Muscle of back (tissue), 11 donors: Measurements from ENCODE around the gene RPS27A. TPM values are rescaled to one million over a fixed set of nuclear protein-coding genes. Genes with fewer than 3 reads are reported as not detected.
"Not testable (repeated sequence)": the region's sequence is repeated elsewhere in the genome, so short reads cannot be mapped to it uniquely, and the experiment has no call there.

Experiments
- DNase-seq, 3 donors: peaks; one replicate each; pipeline versions ENCODE4 v3.0.0 to v3.0.0-alpha.2; 2013
- polyA plus RNA-seq, 10 donors: library from polyadenylated mRNA; unstranded; fragments of 120-200 nt; gene quantifications; one replicate each; pipeline ENCODE4 v1.2.1, GENCODE V29; 2013; ENCODE audit not compliant: insufficient read length in 10 of 10

Gene RPS27A
- polyA plus RNA-seq, 10 donors = 1,691 to 2,558 (median 2,142) TPM

DNA sequence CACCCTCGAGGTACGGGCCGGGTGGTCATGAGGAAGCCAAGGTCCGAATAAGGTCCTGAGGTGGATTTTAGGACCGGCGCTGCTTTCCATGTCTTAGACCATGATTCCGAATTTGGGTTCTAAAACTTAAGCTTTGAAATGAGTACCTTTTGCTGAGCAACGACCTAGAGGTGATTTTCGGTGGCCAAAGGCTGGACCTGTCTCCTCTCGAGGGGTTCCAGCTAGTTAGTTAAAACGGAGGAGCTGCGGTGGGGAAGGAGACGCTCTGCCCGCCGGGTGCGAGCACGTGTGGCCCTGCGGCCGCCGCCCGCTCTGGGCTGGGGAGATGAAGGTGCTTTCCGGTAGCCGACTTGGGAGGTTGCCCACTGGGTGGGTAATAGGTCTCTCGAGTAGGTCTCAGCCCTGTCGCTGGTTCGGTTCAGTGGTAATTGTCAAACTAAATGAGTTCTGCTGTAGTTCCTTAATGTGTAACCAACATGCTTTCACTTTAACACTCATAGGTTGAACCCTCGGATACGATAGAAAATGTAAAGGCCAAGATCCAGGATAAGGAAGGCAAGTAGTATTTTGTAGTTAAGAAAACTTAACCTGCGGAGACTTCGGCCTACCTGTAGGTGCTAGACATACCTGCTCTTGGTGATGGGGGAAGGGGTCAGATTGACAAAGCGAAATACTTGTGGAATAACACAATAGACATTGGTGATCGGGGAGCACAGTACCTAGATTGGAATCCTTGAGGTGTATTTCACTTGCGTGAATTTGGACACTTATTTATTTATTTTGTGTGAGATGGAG lies 572 bp downstream of the RPS27A start:
- peak in 2 of 3 donors; percentile 31 to 64 for DNase-seq

DNA sequence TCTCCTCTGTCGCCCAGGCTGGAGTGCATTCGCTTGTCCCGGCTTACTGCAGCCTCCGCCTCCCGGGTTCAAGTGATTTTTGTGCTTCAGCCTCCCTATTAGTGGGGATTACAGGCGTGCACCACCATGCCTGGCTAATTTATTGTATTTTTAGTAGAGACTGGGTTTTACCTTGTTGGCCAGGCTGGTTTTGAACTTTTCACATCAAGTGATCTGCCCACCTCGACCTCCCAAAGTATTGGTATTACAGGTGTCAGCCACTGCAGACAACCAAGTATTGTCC lies 1.1 kb downstream of the RPS27A start:
- no peak for DNase-seq

DNA sequence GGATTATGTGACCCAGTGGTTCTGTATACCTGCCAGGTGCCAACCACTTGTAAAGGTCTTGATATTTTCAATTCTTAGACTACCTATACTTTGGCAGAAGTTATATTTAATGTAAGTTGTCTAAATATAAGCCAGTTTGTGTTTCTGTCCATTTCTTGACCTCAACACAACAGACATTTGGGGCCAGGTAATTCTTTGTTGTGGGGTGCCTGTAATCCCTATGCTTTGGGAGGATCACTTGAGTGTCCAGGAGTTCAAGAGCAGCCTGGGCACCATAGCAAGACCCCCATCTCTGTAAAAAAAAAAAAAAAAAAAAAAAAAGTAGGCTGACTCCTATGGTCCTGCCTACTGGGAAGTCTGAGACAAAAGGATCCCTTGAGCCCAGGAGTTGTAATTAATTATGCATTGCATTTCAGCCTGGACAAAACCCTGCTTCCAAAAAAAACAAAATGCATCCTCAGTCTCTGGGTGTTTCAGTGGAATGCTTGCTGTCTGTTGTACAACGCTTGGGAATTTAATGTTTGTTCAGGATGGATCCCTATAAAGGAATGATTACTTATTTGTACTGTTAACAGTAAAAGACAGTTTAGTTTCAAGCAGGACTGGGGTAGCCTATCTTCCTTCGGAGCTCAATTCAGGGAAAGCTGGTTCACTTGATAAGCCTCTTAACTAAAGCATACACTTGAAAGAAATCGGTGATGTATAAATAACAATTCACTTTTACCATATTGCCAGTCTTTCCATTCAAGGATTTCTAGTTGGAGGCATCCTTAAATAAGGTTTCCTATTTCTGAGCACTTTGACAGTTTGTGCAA lies 3.4 kb downstream of the RPS27A start:
- DNase-seq = no peak

DNA sequence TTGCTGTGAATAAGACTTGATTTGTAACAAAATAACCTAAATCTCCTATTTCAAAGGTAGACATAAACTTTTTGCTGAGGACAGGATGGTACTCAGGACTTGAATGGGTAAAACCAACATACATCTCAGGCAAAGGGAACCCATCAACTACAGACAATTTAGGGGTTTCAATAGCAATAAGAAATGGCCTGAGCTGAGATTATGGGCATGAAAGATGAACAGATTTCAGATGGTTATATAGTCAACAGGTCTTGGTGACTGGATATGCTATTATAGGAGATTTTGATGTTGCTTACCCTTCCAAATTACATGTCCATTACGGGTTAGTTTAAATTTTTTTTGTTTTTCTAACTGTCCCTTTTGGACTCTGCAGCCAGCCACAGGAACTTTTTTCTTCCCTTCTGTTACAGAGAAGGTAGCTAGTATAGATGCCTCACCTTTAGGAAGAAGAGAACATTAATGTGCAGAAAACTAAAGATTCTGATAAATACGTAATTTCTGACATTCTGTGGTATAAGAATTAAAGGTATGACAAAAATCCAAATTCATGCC lies 4.6 kb downstream of the RPS27A start:
- no peak for DNase-seq

DNA sequence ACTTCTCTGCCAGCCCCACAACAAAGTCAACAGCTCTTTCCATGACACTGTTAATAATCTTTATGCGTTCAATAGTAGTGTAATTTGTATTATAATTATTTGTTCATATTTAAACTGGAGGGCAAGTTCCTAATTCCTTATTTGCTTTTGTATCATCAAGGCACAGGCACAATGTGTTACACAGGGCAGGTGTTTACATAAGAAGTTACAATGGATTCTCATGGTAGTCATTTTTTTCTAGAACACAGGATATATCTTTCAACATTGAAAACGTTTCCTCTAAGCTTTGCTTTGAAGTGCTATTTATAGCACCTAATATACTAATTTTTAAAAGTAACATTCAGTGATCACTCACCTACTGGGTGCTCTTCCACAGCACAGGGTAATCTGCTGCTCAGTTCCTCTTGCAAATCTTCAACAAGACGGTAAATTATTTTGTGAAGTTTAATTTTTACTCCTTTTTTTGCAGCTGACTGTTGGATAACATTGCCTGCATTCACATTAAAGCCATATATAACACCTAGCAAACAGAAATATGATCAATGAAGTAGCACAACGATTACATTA lies 7.3 kb downstream of the RPS27A start:
- DNase-seq = no peak

DNA sequence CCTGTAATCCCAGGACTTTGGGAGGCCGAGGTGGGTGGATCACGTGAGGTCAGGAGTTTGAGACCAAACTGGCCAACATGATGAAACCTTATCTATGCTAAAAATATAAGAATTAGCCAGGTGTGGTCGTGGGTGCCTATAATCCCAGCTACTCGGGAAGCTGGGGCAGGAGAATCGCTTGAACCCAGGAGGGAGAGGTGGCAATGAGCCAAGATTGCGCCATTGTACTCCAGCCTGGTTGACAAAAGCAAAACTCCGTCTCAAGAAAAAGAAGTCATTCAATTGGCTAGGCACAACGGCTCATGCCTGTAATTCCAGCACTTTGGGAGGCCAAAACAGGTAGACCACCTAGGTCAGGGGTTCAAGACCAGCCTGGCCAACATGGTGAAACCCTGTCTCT lies 9.1 kb downstream of the RPS27A start:
- not testable (repeated sequence) for DNase-seq

DNA sequence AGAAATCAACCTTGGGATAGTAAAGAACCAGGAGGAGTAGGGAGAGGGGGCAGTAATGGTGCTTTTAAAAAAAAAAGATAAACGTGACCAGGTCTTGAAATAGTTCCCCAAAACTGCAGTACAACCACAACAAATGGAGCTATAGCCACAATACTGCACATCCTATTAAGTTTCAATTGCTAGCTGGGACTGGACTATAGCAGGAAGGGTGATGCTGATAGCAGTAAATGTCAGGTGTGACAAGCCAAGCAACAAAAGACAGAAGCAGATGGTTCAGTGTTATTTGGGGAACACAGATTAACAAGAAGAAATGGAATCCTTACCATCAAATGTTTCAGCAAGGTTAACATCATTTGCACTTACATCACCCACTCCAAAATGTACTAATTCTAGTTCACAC lies 10.1 kb downstream of the RPS27A start:
- no peak for DNase-seq

DNA sequence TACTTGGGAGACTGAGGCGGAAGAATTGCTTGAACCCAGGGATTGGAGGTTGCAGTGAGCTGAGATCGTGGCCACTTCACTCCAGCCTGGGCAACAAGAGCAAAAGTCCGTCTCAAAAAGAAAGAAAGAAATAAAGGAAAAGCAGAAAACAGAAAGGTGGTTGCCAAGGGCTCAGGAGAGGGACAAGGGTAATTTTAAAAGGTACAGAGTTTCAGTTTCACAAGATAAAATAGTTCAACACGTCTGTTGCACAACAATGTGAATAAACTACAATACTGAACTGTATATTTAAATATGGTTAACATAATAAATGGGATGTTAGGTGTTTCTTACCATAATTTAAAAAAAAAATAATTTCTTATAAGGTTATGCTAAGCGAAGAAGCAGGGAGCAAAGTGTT lies 12.9 kb downstream of the RPS27A start:
- no peak for DNase-seq

DNA sequence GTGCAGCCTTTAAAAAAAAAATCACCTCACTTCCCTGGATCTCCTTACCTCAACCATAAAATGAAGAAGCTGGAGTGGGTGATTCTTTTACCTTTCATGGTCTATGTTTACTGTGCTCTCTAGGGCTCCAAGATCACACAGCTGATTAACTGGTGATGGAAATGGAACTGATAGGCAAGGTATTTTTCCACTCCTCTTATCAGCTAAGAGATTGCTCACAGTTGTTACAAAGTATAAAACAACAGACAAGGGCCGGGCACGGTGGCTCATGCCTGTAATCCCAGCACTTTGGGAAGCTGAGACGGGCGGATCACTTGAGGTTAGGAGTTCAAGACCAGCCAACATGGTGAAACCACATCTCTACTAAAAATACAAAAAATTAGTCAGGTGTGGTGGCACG lies 14.5 kb downstream of the RPS27A start:
- DNase-seq = no peak

DNA sequence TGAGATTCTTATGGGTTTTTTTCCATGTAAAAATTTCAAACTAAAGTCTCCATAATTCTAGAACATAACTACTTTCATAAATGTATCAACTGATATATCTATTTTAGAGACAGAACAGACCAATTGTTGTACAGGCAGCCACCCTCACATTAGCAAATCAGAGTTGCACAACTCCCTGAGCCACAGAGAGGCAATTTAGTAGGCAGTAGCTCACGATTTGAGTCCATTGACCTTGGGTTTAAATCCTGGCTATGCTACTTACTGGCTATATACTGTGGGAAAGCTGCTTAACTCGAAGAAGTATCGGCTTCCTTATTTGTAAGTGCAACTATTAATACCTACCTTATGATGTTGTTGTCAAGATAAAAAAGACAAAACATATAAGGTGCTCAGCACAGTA lies 20.3 kb downstream of the RPS27A start:
- DNase-seq = no peak

DNA sequence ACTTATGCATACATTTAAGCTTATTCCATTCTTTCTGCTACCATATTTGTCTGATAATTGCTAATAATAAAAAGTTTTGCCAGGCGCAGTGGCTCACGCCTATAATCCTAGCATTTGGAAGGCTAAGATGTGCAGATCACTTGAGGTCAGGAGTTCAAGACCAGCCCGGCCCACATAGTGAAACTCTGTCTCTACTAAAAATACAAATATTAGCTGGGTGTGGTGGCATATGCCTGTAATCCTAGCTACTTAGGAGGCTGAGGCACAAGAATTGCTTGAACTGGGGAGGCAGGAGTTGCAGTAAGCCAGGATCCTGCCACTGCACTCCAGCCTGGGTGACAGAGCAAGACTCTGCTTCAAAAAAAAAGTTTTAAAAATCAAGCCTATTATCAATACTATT lies 27.1 kb downstream of the RPS27A start:
- DNase-seq = not testable (repeated sequence)

DNA sequence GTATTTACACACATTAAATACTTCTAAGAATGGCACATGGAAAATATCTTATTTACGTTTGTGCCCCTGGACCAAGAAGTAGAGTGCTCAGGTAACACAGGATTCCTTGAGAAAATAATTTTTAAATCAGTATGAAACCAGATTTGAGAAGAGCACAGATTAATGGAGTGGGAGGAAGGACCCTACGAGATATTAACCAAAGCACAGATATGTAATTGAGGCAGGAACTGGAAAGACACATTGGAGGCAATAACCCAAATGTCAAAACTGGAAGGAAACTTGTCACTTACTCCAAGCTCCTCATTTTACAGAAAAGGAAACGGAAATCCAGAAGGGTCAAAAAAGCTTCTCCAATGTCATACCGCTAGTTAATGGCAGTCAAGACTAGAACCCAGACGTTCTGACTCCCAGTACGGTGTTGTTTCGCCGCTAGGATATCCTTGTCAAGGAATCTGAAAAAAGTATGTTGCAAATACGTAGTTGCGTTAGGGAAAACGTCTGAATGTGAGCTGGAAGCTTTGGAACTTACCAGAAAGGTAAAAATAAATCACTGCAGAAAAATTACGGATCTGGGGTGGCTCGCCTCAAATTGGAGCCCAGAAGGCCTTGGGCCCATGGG lies 35.9 kb downstream of the RPS27A start:
- peak in 1 of 3 donors; percentile 6 for DNase-seq

DNA sequence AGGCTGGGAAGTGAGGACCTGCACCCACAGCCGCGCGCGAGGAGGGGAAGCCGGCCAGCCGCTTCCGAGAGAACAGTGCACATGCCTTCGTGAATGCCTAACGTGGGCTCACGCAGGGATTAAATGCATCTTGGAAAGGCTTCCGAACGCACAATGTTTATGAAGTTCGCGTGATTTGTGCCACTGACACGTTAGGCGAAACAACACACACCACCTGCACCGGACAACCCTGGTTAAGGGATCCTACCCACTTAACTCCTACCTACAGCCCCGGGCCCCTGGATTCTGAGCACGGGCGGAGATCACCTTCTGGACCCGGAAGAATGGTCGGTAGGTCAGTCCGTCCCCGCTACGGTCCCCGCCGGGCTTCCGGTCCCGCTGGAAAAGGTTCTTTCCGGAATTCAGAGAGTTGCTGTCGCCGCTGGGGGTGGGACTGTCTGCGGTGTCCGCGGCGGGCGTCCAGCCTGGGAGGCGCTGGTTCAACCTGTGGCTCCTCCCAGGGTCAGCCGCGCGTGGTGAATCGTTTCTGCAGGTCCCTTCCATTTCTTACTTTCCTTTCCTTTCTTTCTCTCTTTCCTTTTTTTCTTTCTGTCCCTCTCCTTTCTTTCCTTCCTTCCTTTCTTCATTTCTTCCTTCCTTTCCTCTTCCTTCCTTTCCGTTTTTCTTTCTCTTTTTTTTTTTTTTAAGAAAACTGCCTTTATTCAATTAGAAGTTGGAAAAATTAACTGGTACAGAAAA lies 36.6 kb downstream of the RPS27A start, which contains the start of gene MTIF2:
MTIF2 (minus strand) TSS at position 325 of the 738 bp plus-strand sequence. CDS start 5,373 bp downstream, outside the sequence.
- DNase-seq = peak; percentile 93 to 97 (median 95)

DNA sequence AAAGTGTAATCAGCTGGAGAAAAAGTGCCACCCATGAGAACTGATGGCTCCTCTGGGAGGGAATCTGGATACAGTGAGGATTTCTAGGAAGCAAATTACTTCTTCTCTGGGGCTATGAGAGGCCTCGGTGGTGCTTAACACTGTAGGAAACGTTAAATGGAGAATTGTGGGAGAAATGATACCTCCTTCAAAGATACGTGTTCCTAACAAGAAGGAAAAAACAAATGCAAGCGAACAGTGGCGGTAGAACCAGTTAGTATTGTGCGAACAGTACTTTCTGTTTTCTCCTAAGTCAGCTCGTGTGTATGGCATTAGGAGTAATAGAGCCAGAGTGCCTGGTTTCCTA lies 37.1 kb downstream of the RPS27A start:
- DNase-seq = peak in 2 of 3 donors; percentile 15 to 52

DNA sequence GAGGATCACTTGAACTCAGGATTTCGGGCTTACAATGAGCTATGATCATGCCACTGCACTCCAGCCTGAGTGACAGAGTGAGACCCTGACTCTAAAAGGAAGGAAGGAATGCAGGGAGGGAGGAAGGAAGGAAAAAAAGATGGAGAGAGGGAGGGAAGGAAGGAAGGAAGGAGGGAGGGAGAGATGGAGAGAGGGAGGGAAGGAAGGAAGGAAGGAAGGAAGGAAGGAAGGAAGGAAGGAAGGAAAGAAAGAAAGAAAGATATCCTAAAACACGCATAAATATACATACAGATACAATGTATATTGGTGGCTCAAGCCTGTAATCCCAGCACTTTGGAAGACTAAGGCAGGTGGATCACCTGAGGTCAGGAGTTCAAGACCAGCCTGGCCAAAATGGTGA lies 41.9 kb downstream of the RPS27A start:
- DNase-seq = not testable (repeated sequence)

DNA sequence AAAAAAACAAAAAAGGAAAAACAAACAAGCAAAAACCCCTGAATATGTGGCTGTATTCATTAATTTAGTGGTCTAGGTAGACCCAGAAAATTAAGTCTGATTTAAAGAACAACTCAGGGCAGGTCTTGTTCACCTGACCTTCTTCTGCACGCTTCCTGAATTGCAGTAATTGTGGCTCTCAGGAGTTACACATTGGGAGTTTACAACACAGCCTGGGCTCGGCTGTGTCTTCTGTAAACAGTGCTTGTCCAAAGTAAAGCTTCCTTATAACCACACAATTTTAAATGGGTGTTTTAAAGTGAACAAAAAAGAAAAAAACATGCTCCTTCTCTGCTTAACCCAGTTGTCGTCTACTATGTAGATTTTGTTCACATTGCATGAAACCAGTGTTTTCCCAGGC lies 44.8 kb downstream of the RPS27A start:
- DNase-seq = no peak

DNA sequence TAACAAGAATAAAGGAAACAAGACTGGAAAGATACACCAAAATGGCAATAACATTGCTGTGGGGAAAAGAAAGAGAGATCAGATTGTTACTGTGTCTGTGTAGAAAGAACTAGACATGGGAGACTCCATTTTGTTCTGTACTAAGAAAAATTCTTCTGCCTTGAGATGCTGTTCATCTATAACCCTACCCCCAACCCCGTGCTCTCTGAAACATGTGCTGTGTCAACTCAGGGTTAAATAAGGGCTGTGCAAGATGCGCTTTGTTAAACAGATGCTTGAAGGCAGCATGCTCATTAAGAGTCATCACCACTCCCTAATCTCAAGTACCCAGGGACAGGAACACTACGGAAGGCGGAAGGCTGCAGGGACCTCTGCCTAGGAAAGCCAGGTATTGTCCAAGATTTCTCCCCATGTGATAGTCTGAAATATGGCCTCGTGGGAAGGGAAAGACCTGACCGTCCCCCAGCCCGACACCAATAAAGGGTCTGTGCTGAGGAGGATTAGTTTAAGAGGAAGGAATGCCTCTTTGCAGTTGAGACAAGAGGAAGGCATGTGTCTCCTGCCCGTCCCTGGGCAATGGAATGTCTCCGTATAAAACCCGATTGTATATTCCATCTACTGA lies 46.8 kb downstream of the RPS27A start:
- DNase-seq = not testable (repeated sequence)

DNA sequence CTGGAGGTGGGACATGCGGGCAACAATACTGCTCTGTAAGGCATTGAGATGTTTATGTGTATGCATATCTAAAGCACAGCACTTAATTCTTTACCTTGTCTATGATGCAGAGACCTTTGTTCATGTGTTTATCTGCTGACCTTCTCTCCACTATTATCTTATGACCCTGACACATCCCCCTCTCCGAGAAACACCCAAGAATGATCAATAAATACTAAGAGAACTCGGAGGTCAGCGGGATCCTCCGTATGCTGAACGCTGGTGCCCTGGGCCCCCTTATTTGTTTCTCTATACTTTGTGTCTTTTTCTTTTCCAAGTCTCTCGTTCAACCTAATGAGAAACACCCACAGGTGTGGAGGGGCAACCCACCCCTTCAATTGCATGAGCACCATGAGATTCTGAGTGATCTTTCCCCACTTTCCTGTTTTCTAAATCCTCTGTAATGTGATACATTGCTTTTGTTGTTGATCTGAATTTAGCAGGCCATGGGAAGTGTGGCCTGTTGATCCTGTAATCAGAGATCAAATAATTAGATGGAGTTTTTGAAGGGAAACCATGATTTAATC lies 47.5 kb downstream of the RPS27A start:
- DNase-seq = not testable (repeated sequence)

DNA sequence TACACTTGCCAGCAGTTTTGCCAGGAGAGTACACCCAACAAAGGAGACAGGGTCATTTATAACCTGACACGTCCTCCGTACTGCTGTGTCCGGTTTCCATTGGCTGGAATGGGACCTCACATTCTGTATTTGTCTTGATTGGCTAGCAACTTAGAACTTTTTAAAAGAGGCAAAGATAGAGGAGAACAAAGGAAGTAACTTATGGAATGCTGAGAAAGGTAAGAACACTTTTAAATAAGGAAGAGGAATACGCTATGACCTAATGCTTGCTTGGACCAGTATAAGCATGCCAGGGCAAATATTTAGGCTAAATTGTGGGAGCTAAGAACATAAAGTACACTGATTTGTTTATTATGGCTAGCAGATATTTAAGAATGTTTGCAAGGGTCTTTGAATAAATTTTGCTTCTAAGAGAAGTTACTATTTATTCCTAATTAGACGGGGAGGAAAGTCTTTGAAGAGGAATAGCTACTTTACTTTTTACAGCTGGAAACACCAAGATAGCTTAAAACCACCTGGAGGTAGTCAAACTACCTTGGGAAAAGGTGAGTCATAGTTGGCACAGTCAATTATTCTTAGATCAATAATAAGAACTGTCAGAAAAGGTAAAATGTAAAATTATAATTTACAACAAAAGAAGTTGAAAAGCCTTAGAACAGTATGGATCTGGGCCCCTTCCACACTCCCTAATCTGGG lies 48.5 kb downstream of the RPS27A start:
- not testable (repeated sequence) for DNase-seq
